Activated naive CD4-positive, alpha-beta T cell treated with anti-CD3 and anti-CD28 coated beads for 36 hours (primary cell): ENCODE measurements around the gene OARD1. TPM values are rescaled to one million over a fixed set of nuclear protein-coding genes. Genes with fewer than 3 reads are reported as not detected.

ENCODE experiments used
- CTCF ChIA-PET: fragments of 350-600 bp; sonication (Branson Sonifier 250); formaldehyde crosslinking; loops from one replicate; lab custom pipeline; 2021; ENCODE audit warnings: antibody characterized with exemption; lab: Charles Lee
- DNase-seq: peaks from one replicate; pipeline ENCODE4 v3.0.0-alpha.2; 2020
- H3K27ac Mint-ChIP-seq: one replicate; pipeline ENCODE4 v1.8.0; 2021; ENCODE audit warnings: mild to moderate bottlenecking, mixed read lengths
- H3K27me3 Mint-ChIP-seq: one replicate; pipeline ENCODE4 v1.8.0; 2021; ENCODE audit warnings: low read depth, mixed read lengths
- H3K36me3 Mint-ChIP-seq: one replicate; pipeline ENCODE4 v1.8.0; 2021; ENCODE audit warnings: low read depth, mixed read lengths
- H3K4me1 Mint-ChIP-seq: one replicate; pipeline ENCODE4 v1.8.0; 2021; ENCODE audit warnings: low read depth, mixed read lengths
- H3K4me3 Mint-ChIP-seq: one replicate; pipeline ENCODE4 v1.8.0; 2021; ENCODE audit warnings: mild to moderate bottlenecking, moderate library complexity, mixed read lengths
- H3K9me3 Mint-ChIP-seq: one replicate; pipeline ENCODE4 v1.8.0; 2021; ENCODE audit warnings: mixed read lengths
- intact Hi-C: fragments of 100-400 bp; cut with micrococcal nuclease; formaldehyde crosslinking; loops from one replicate; pipeline ENCODE4 v1.15.1; 2023
- total RNA-seq, 2 experiments: library from RNA; stranded (reverse); gene quantifications; one replicate each; pipeline ENCODE4 v1.2.3, GENCODE V29; 2021

Gene OARD1
- total RNA-seq, 2 experiments from 2014 or later, result 59.0 to 60.8 TPM

DNA sequence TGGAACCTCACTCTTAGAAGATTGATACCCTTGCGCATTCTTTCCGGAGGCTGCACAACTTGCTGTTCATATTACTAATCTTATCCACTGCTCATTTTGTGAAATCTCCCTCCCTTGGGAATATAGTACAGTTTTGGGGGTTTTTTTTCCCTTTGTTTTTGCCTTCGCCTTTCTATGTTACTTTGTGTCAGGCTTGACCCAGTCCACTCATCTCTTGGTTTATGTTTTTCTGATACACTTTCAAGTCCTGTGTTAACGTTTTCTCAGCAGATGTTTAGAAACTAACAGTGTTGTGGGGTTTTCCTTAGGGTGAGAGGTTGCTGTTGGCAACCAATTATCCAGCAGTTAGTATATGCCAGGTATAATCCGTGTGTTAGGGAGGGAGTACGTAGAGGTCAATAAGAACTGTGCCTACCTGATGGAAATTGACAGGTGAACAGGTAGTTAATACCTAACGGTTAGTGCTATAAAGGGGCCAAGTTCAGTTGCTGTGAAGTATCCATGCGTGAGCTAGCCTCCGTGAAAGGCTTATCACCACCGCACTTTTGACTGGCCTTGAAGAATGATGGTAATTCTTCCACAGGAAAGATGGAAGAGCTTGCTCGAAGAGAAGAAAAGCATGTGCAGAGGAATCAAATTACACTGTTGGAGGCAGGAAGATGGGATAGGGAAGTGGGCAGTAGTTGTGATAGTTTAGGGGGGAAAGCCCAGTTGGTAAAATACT is 2.0 kb upstream of the OARD1 start:
- Mint-ChIP-seq H3K27ac (peak overlapping the region; percentile 97), H3K4me3 (peak overlapping the region; percentile 93), H3K27me3 (no peaks in the 10 kb centered on the region), H3K9me3 (no peaks in the 10 kb centered on the region), H3K36me3 (peaks cover 19% of the 10 kb centered on the region), H3K4me1 (peaks cover 53% of the 10 kb centered on the region)
- intact Hi-C loops, result loop anchor here (2.0 to 10.0 kb wide), 6 partner anchors 45 to 1962 kb away; no protein-coding TSS in a partner anchor
- CTCF ChIA-PET, result interaction anchor here (1.6 to 2.4 kb wide), 2 partner anchors 233 to 245 kb away, joined by 3 to 7 read pairs; no protein-coding TSS in a partner anchor
- DNase-seq, result no peak

- H3K36me3 Mint-ChIP-seq, result peaks cover 14% of the 10 kb centered on the region
- peak overlapping the region; percentile 93 for H3K4me3 Mint-ChIP-seq
- no peaks in the 10 kb centered on the region for H3K27me3 Mint-ChIP-seq
- peak; percentile 85 for DNase-seq
- CTCF ChIA-PET, result no interaction called here
- intact Hi-C loops, result loop anchor here (2.0 to 10.0 kb wide), 6 partner anchors 45 to 1961 kb away; no protein-coding TSS in a partner anchor
- H3K27ac Mint-ChIP-seq, result peak overlapping the region; percentile 97
- no peaks in the 10 kb centered on the region for H3K9me3 Mint-ChIP-seq
- peaks cover 49% of the 10 kb centered on the region for H3K4me1 Mint-ChIP-seq
Observed at GRCh38 chr6:41073203-41073967, 1.2 kb upstream of the OARD1 start.

DNA sequence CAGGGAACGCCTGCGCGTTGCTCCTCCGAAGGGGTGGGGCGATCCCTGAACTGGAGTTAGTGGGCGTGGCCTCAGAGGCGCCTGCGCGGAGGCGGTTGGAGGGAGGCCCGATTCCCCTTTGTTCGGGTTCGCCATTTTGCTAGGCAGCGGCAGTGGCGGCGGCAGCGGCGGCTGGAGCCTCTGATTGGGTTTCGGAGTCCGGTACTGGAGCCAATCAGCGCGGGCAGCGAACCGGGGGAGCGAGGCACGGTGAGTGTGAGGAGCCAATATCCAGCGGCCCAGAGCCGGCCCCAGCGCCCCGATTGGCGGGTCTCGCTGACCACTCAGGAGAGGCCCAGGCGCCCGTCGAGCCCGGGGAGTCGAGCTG is 663 bp upstream of the OARD1 start, which contains the start of gene NFYA:
Gene NFYA, plus strand, starts transcription at position 139 of the 367 bp plus-strand sequence. CDS start 6,116 bp downstream, outside the sequence.
- Mint-ChIP-seq H3K4me1 (peaks cover 50% of the 10 kb centered on the region), H3K27ac (peak within 1 kb of the TSS; percentile 98), H3K27me3 (no peaks in the 10 kb centered on the region), H3K4me3 (peak within 1 kb of the TSS; percentile 93), H3K9me3 (no peaks in the 10 kb centered on the region), H3K36me3 (peaks cover 18% of the 10 kb centered on the region)
- intact Hi-C loops, result loop anchor here (1.0 to 10.0 kb wide), 12 partner anchors 44 to 1961 kb away; no protein-coding TSS in a partner anchor
- DNase-seq, result no peak
- CTCF ChIA-PET, result interaction anchor here (0.8 kb wide), 1 partner anchor 45 kb away, joined by 4 read pairs; no protein-coding TSS in a partner anchor

DNA sequence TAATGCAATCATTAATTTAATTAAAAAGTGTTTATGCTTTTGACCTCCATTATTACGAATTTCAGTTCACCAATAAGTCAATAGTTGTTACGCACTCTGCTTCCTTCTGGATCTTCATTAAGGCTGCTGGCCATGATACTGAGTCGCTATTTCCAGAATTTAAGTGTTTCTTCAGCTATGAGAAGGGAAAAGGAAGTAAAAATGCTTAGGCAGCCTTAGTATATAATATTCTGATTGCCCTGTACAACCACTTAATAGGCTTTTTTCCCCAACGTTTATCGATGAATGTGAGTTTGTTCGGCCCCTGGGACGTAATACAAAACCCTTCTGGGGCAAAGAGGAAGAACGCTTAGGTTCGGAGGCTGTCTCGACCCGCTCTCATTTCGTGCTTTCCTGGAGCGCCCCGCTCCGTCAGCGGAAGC is 644 bp downstream of the OARD1 start:
- H3K9me3 Mint-ChIP-seq, result no peaks in the 10 kb centered on the region
- peak overlapping the region; percentile 98 for H3K27ac Mint-ChIP-seq
- H3K27me3 Mint-ChIP-seq, result no peaks in the 10 kb centered on the region
- CTCF ChIA-PET, result interaction anchor here (0.9 to 1.6 kb wide), 3 partner anchors 18 to 111 kb away, joined by 3 to 4 read pairs (median 4); no protein-coding TSS in a partner anchor
- peak overlapping the region; percentile 93 for H3K4me3 Mint-ChIP-seq
- DNase-seq, result peak; percentile 81
- intact Hi-C loops, result loop anchor here (5.0 to 10.0 kb wide), 2 partner anchors 613 to 1959 kb away; no protein-coding TSS in a partner anchor
- H3K36me3 Mint-ChIP-seq, result peaks cover 30% of the 10 kb centered on the region
- peaks cover 54% of the 10 kb centered on the region for H3K4me1 Mint-ChIP-seq

DNA sequence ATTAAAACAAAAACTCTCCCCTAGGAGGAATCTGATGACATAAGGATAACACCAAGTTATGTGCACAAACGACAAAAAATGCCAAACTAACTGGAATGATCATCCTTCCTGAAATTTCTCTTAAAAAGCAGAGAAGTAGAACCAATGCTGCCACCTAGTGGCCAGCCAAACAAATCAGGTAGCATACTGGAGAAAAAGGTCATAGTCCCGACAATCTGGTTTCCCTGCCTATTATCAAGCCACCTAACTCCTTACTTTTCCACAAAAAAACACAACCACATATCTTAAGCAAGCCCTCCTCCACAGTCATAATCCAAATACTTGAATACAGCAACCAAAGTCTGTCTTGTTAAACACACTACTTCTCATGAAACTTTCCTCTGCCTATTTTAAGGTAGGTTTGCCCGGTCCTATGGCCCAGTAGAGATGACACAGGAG is 5.3 kb downstream of the OARD1 start:
- Mint-ChIP-seq H3K27me3 (no peaks in the 10 kb centered on the region), H3K4me1 (peaks cover 35% of the 10 kb centered on the region), H3K4me3 (no peak overlapping the region), H3K27ac (no peak overlapping the region), H3K36me3 (peaks cover 38% of the 10 kb centered on the region), H3K9me3 (no peaks in the 10 kb centered on the region)
- CTCF ChIA-PET, result interaction anchor here (0.7 to 3.0 kb wide), 8 partner anchors 8 to 62 kb away, joined by 3 to 12 read pairs (median 4); partner anchors contain the start of gene APOBEC2
- DNase-seq, result peak; percentile 78
- intact Hi-C loops, result loop anchor here (1.0 kb wide), 1 partner anchor 61 kb away; no protein-coding TSS in a partner anchor

- CTCF ChIA-PET, result interaction anchor here (0.6 to 1.3 kb wide), 9 partner anchors 9 to 559 kb away, joined by 3 to 9 read pairs (median 3); partner anchors contain the start of gene UNC5CL
- no peaks in the 10 kb centered on the region for H3K9me3 Mint-ChIP-seq
- peaks cover 34% of the 10 kb centered on the region for H3K36me3 Mint-ChIP-seq
- H3K27me3 Mint-ChIP-seq, result no peaks in the 10 kb centered on the region
- no peak overlapping the region for H3K4me3 Mint-ChIP-seq
- H3K27ac Mint-ChIP-seq, result no peak overlapping the region
- intact Hi-C loops, result no loop called here
- peaks cover 28% of the 10 kb centered on the region for H3K4me1 Mint-ChIP-seq
- DNase-seq, result no peak
Observed at GRCh38 chr6:41065550-41066026, 6.6 kb downstream of the OARD1 start.

GRCh38 chr6:41064841-41065240 is 7.3 kb downstream of the OARD1 start:
- no peak for DNase-seq
- peaks cover 26% of the 10 kb centered on the region for H3K4me1 Mint-ChIP-seq
- CTCF ChIA-PET, result interaction anchor here (0.6 kb wide), 1 partner anchor 211 kb away, joined by 4 read pairs; no protein-coding TSS in a partner anchor
- no peaks in the 10 kb centered on the region for H3K27me3 Mint-ChIP-seq
- peaks cover 37% of the 10 kb centered on the region for H3K36me3 Mint-ChIP-seq
- intact Hi-C loops, result no loop called here
- no peak overlapping the region for H3K27ac Mint-ChIP-seq
- no peak overlapping the region for H3K4me3 Mint-ChIP-seq
- H3K9me3 Mint-ChIP-seq, result no peaks in the 10 kb centered on the region

- DNase-seq, result no peak
- H3K27ac Mint-ChIP-seq, result no peak overlapping the region
- CTCF ChIA-PET, result interaction anchor here (0.7 kb wide), 2 partner anchors 12 to 134 kb away, joined by 3 to 5 read pairs; no protein-coding TSS in a partner anchor
- H3K4me1 Mint-ChIP-seq, result peaks cover 20% of the 10 kb centered on the region
- H3K9me3 Mint-ChIP-seq, result no peaks in the 10 kb centered on the region
- intact Hi-C loops, result no loop called here
- H3K27me3 Mint-ChIP-seq, result no peaks in the 10 kb centered on the region
- no peak overlapping the region for H3K4me3 Mint-ChIP-seq
- H3K36me3 Mint-ChIP-seq, result peaks cover 37% of the 10 kb centered on the region
Observed at GRCh38 chr6:41063884-41064285, 8.3 kb downstream of the OARD1 start.

DNA sequence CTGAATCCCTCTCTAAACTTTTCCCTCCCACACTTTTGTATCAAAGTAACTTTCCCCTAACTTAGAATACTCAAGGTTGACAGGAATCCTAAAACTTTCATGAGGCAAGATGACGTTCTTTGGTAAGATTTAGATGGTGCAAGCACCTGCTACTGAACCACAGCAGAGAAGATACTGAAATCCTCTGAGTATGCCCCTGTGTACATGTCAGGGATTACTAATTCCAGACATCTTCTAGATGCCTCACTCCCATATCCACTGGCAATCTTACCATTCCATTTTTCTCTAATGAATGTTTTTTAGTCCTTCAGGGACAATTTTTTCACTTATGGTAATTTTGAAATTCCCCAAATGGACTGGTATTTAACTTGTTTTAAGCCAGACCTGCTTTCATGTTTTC is 10.1 kb downstream of the OARD1 start:
- intact Hi-C loops, result no loop called here
- Mint-ChIP-seq H3K4me1 (peaks cover 11% of the 10 kb centered on the region), H3K9me3 (no peaks in the 10 kb centered on the region), H3K4me3 (no peak overlapping the region), H3K36me3 (peaks cover 25% of the 10 kb centered on the region), H3K27ac (no peak overlapping the region), H3K27me3 (no peaks in the 10 kb centered on the region)
- no peak for DNase-seq
- CTCF ChIA-PET, result no interaction called here

- H3K4me1 Mint-ChIP-seq, result peaks cover 5% of the 10 kb centered on the region
- no peaks in the 10 kb centered on the region for H3K27me3 Mint-ChIP-seq
- no peak overlapping the region for H3K27ac Mint-ChIP-seq
- H3K9me3 Mint-ChIP-seq, result no peaks in the 10 kb centered on the region
- no peak for DNase-seq
- intact Hi-C loops, result no loop called here
- H3K4me3 Mint-ChIP-seq, result no peak overlapping the region
- CTCF ChIA-PET, result interaction anchor here (0.6 kb wide), 1 partner anchor 33 kb away, joined by 4 read pairs; no protein-coding TSS in a partner anchor
- peaks cover 18% of the 10 kb centered on the region for H3K36me3 Mint-ChIP-seq
Observed at GRCh38 chr6:41061196-41061726, 10.9 kb downstream of the OARD1 start.

DNA sequence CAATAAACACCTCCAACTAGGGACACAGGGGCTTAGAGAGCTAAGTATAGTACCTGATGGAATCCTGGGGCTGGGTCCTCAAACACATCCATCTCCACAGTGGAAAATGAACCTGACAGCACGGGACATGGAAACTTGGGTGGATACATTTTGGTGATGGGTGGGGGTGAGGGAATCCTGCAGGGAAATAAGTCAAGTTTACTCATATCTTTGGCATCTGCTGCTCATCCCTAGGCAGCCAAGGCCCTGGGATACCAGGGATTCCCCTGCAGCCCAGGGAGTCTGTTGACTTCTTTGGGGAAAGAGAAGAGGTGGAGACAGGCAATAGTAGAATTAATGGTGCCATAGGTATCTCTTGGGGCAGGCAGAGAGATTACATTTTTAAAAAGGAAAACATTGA is 12.6 kb downstream of the OARD1 start:
- H3K9me3 Mint-ChIP-seq, result no peaks in the 10 kb centered on the region
- no peak for DNase-seq
- no peak overlapping the region for H3K27ac Mint-ChIP-seq
- H3K4me1 Mint-ChIP-seq, result peaks cover 5% of the 10 kb centered on the region
- CTCF ChIA-PET, result interaction anchor here (0.9 to 1.1 kb wide), 3 partner anchors 8 to 247 kb away, joined by 3 to 6 read pairs (median 3); no protein-coding TSS in a partner anchor
- no peaks in the 10 kb centered on the region for H3K27me3 Mint-ChIP-seq
- H3K36me3 Mint-ChIP-seq, result peaks cover 13% of the 10 kb centered on the region
- H3K4me3 Mint-ChIP-seq, result no peak overlapping the region
- intact Hi-C loops, result no loop called here
